ENCODE data around the gene MCL1. TPM values are rescaled to one million over a fixed set of nuclear protein-coding genes. Genes with fewer than 3 reads are reported as not detected.

Gene MCL1
- total and polyA plus RNA-seq, 8 donors = 69.2 to 163 (median 96.7) TPM

- Histone ChIP-seq H3K4me1 (peaks cover 3 to 13% (median 10%) of the 10 kb centered on the region in 3 donors), H3K27me3 (no peaks in the 10 kb centered on the region), H3K36me3 (no peaks in the 10 kb centered on the region), H3K4me3 (no peak overlapping the region), H3K9me3 (no peaks in the 10 kb centered on the region), H3K27ac (peak overlapping the region; percentile 49 to 78 (median 69))
- DNase-seq (no peak), FAIRE-seq (no peak), ATAC-seq (no peak)
- intact Hi-C loops (cut with DNase I) = loop anchor here in 1 of 3 donors (10.0 kb wide), 1 partner anchor 78 kb away; no protein-coding TSS in a partner anchor
- peak in 2 of 4 donors; percentile 6 to 9 for TF ChIP-seq CTCF (IDR thresholded peaks at IDR 0.05)
- 18 to 22% methylated on average over 5 of the region's 5 CpGs for WGBS, 2 donors
These were observed 46.5 kb downstream of the MCL1 start for GRCh38 chr1:150532860-150533259.

- no peaks in the 10 kb centered on the region for H3K36me3 ChIP-seq
These were observed 48.8 kb downstream of the MCL1 start for GRCh38 chr1:150530491-150531159.

GRCh38 chr1:150529017-150529416 is 50.4 kb downstream of the MCL1 start:
- H3K27ac ChIP-seq = peak overlapping the region; percentile 3 to 83 (median 64)
- TF ChIP-seq CTCF (IDR thresholded peaks at IDR 0.05) = no peak
- H3K4me3 ChIP-seq = no peak overlapping the region
- intact Hi-C loops (cut with DNase I) = no loop called here
- ATAC-seq = peak; percentile 68 to 79 (median 70)
- no peak for FAIRE-seq
- WGBS, 2 donors = 6 to 10% methylated on average over 4 of the region's 4 CpGs
- peak in 1 of 6 donors; percentile 38 for DNase-seq
- H3K36me3 ChIP-seq = no peaks in the 10 kb centered on the region
- H3K4me1 ChIP-seq = peaks cover 3 to 13% (median 10%) of the 10 kb centered on the region in 3 donors
- no peaks in the 10 kb centered on the region for H3K27me3 ChIP-seq
- no peaks in the 10 kb centered on the region for H3K9me3 ChIP-seq

More at GRCh38 chr1:150530491-150531159, 48.8 kb downstream of the MCL1 start:
- peak overlapping the region in 1 of 4 donors; percentile 62 for H3K27ac ChIP-seq
- DNase-seq (no peak), ATAC-seq (no peak), FAIRE-seq (no peak)
- no peak overlapping the region for H3K4me3 ChIP-seq
- no peaks in the 10 kb centered on the region for H3K27me3 ChIP-seq
- no peaks in the 10 kb centered on the region for H3K9me3 ChIP-seq
- intact Hi-C loops (cut with DNase I) = loop anchor here in 1 of 3 donors (10.0 kb wide), 1 partner anchor 76 kb away; no protein-coding TSS in a partner anchor
- no peak for TF ChIP-seq CTCF (IDR thresholded peaks at IDR 0.05)
- WGBS, 2 donors = 95 to 96% methylated on average over 14 of the region's 14 CpGs
- peaks cover 3 to 13% (median 10%) of the 10 kb centered on the region in 3 donors for H3K4me1 ChIP-seq

GRCh38 chr1:150528196-150528595 is 51.2 kb downstream of the MCL1 start:
- intact Hi-C loops (cut with DNase I) = no loop called here
- FAIRE-seq (no peak), DNase-seq (no peak), ATAC-seq (no peak)
- no peak overlapping the region for H3K4me3 ChIP-seq
- peaks cover 3 to 13% (median 9%) of the 10 kb centered on the region in 3 donors for H3K4me1 ChIP-seq
- 94 to 100% methylated on average over 1 of the region's 1 CpG for WGBS, 2 donors
- H3K36me3 ChIP-seq = no peaks in the 10 kb centered on the region
- H3K27ac ChIP-seq = peak overlapping the region in 1 of 4 donors; percentile 83
- TF ChIP-seq CTCF (IDR thresholded peaks at IDR 0.05) = no peak
- H3K9me3 ChIP-seq = no peaks in the 10 kb centered on the region
- no peaks in the 10 kb centered on the region for H3K27me3 ChIP-seq

- Histone ChIP-seq H3K27me3 (no peaks in the 10 kb centered on the region), H3K9me3 (no peaks in the 10 kb centered on the region), H3K36me3 (no peaks in the 10 kb centered on the region), H3K4me3 (no peak overlapping the region), H3K27ac (no peak overlapping the region), H3K4me1 (peaks cover 3 to 7% (median 3%) of the 10 kb centered on the region in 3 donors)
- TF ChIP-seq CTCF (IDR thresholded peaks at IDR 0.05) = no peak
- DNase-seq (no peak), FAIRE-seq (no peak), ATAC-seq (no peak)
- WGBS, 2 donors = 88 to 90% methylated on average over 3 of the region's 3 CpGs
- intact Hi-C loops (cut with DNase I) = no loop called here
These were observed 54.1 kb downstream of the MCL1 start for GRCh38 chr1:150525348-150525747.

Data from pancreas (tissue), 10 donors.